A673 (cell line): ENCODE data around the gene PTPN14. TPM values are rescaled to one million over a fixed set of nuclear protein-coding genes. Genes with fewer than 3 reads are reported as not detected.

Source experiments
- BruUV-seq: library from RNA; stranded (reverse); fragments of 400-500 nt; replicated peaks from 2 replicates; lab custom pipeline; 2021; lab: Mats Ljungman, UMichigan
- CTCF ChIA-PET: fragments of 300-600 bp; sonication (Branson Sonifier 250); formaldehyde crosslinking; loops from one replicate; lab custom pipeline; 2022; ENCODE audit warnings: antibody characterized with exemption; lab: Charles Lee
- POLR2A ChIA-PET: fragments of 300-600 bp; sonication (Branson Sonifier 250); formaldehyde crosslinking; loops from one replicate; lab custom pipeline; 2022; ENCODE audit warnings: antibody characterized with exemption; ENCODE audit not compliant: low non-redundant PET; lab: Charles Lee
- DNase-seq: peaks from one replicate; pipeline ENCODE4 v3.0.0-alpha.2; 2015; ENCODE audit warnings: low spot score
- H3K27ac ChIP-seq: fragments of 200-600 bp; sonication (generic); 2 replicates; pipeline ENCODE4 v1.5.1; 2016; ENCODE audit warnings: mixed run types, low read depth, mild to moderate bottlenecking, mixed read lengths, antibody characterized with exemption, low read length; ENCODE audit not compliant: poor library complexity, severe bottlenecking
- H3K27me3 ChIP-seq: fragments of 200-600 bp; sonication (generic); replicated peaks from 2 replicates; pipeline ENCODE4 v1.6.1; 2017; ENCODE audit warnings: mixed run types, low read depth, mild to moderate bottlenecking, mixed read lengths, antibody characterized with exemption, low read length; ENCODE audit not compliant: insufficient read depth, poor library complexity
- H3K36me3 ChIP-seq: fragments of 200-600 bp; sonication (generic); 2 replicates; pipeline ENCODE4 v1.6.1; 2016; ENCODE audit warnings: mixed run types, mild to moderate bottlenecking, mixed read lengths, antibody characterized with exemption, low read length; ENCODE audit not compliant: insufficient read depth, poor library complexity, severe bottlenecking
- H3K4me1 ChIP-seq: fragments of 200-600 bp; sonication (generic); 2 replicates; pipeline ENCODE4 v1.6.1; 2017; ENCODE audit warnings: mixed run types, mild to moderate bottlenecking, mixed read lengths, antibody characterized with exemption, low read length; ENCODE audit not compliant: insufficient read depth, poor library complexity, severe bottlenecking
- H3K4me3 ChIP-seq: fragments of 200-600 bp; sonication (generic); 2 replicates; pipeline ENCODE4 v1.5.1; 2016; ENCODE audit warnings: low read depth, mixed run types, mild to moderate bottlenecking, mixed read lengths, low read length; ENCODE audit not compliant: poor library complexity, severe bottlenecking
- H3K9me3 ChIP-seq: fragments of 200-600 bp; sonication (generic); 2 replicates; pipeline ENCODE4 v1.6.1; 2016; ENCODE audit warnings: mixed run types, low read depth, mild to moderate bottlenecking, mixed read lengths, antibody characterized with exemption, low read length; ENCODE audit not compliant: poor library complexity, severe bottlenecking
- CTCF ChIP-seq: fragments of 300-800, 200-600 bp; sonication (generic); conservative IDR thresholded peaks from 2 replicates; pipeline ENCODE4 v1.5.1; 2017; ENCODE audit warnings: low read depth, mild to moderate bottlenecking, antibody characterized with exemption, low read length, moderate library complexity, mixed read lengths
- EZH2 ChIP-seq: fragments of 200-600 bp; sonication (generic); IDR thresholded peaks from 2 replicates; pipeline ENCODE4 v1.6.1; 2017; ENCODE audit warnings: borderline replicate concordance, low read depth, mild to moderate bottlenecking, mixed read lengths, antibody characterized with exemption, low read length; ENCODE audit not compliant: poor library complexity, severe bottlenecking
- intact Hi-C: fragments of 100-400 bp; cut with micrococcal nuclease; formaldehyde crosslinking; loops from one replicate; pipeline ENCODE4 v1.10.0; 2022; ENCODE audit not compliant: unreplicated experiment
- total RNA-seq: library from RNA; stranded (reverse); gene quantifications from 2 replicates; pipeline ENCODE4 v1.2.3, GENCODE V29; 2021

PTPN14 gene
- total RNA-seq, 1 experiment from 2014 or later = 114 TPM

DNA sequence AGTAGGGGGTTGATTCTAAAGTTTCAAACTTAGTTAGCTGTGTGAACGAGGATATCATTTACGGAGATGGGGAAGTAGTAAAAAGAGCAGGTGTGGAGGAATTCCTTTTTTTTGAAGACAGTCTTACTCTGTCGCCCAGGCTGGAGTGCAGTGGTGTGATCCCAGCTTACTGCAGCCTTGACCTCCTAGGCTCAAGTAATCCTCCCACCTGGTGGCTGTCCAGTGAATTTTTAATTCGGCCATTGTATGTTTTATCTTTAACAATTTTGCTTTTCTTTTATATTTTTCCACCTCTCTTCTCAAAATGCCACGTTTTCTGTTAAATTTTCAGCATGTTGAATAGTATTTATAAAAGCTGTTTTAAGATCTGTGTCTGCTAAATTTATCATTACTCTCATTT, 39.3 kb upstream of the PTPN14 start:
- BruUV-seq = no TSS peak
- TF ChIP-seq EZH2 = no peak
- TF ChIP-seq CTCF = no peak
- Histone ChIP-seq H3K9me3 (no peaks in the 10 kb centered on the region), H3K27me3 (no peaks in the 10 kb centered on the region), H3K4me3 (no peak overlapping the region), H3K36me3 (no peaks in the 10 kb centered on the region), H3K4me1 (no peaks in the 10 kb centered on the region), H3K27ac (no peak overlapping the region)
- CTCF ChIA-PET = interaction anchor here (0.6 kb wide), 1 partner anchor 25 kb away, joined by 5 read pairs; no protein-coding TSS in a partner anchor
- intact Hi-C loops = no loop called here
- no peak for DNase-seq
- POLR2A ChIA-PET = no interaction called here

DNA sequence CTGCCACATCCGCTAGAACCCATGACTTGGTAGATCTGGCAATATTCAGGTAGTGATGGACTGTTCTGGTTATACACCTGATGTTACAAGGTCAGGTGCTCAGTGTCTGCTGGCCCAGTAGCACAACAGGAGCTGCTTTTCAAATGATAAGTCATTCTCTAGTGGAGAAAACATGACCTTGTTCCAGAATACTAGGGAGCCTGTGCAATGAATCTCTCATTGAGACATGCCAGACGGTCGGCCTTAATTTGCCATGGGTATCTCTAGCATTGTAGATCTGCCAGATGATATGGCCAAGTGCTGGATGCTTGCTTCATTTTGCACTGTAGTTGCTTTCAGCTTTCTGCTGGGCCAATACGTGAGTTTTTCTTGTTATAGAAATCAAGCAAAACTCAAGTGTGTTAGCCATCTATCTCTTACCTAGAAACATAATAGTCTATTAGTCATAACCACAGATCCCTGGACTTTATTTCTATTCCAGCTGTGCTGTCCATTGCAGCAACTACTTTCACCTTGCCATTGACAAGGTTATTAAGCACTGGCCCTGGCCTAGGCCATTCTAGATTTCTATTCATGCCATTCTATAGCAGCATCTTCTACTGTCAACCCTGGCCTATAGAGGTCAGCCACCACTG, 37.7 kb upstream of the PTPN14 start:
- intact Hi-C loops = loop anchor here (5.0 kb wide), 2 partner anchors 327 to 377 kb away; no protein-coding TSS in a partner anchor
- no peaks in the 10 kb centered on the region for H3K27me3 ChIP-seq
- no peaks in the 10 kb centered on the region for H3K9me3 ChIP-seq
- CTCF ChIA-PET = no interaction called here
- H3K27ac ChIP-seq = no peak overlapping the region
- BruUV-seq = no TSS peak
- no peak overlapping the region for H3K4me3 ChIP-seq
- TF ChIP-seq CTCF (no peak), EZH2 (no peak)
- H3K4me1 ChIP-seq = peaks cover 14% of the 10 kb centered on the region
- POLR2A ChIA-PET = no interaction called here
- no peaks in the 10 kb centered on the region for H3K36me3 ChIP-seq
- no peak for DNase-seq

DNA sequence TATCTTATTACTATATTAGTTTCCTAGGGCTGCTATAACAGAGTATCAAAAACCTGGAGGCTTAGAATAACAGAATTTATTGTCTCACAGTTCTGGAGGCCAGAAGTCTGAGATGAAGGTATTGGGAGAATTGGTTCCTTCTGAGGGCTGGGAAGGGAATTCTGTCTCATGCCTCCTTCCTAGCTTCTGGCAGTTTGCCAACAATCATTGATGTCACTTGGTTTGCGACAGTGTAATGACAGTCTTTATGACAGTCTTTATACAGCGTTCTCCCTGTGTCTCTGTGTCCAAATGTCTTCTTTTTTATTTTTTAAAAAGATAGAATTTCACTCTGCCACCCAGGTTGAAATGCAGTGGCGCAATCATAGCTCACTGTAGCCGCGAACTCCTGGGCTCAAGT, 35.8 kb upstream of the PTPN14 start:
- BruUV-seq = no TSS peak
- H3K4me3 ChIP-seq = no peak overlapping the region
- ChIA-PET CTCF (interaction anchor here (1.1 kb wide), 1 partner anchor 198 kb away, joined by 4 read pairs; no protein-coding TSS in a partner anchor), POLR2A (no interaction called here)
- intact Hi-C loops = loop anchor here (5.0 kb wide), 2 partner anchors 325 to 375 kb away; no protein-coding TSS in a partner anchor
- no peak overlapping the region for H3K27ac ChIP-seq
- no peaks in the 10 kb centered on the region for H3K36me3 ChIP-seq
- H3K27me3 ChIP-seq = no peaks in the 10 kb centered on the region
- peaks cover 29% of the 10 kb centered on the region for H3K4me1 ChIP-seq
- no peak for TF ChIP-seq CTCF
- TF ChIP-seq EZH2 = no peak
- H3K9me3 ChIP-seq = no peaks in the 10 kb centered on the region
- peak; percentile 51 for DNase-seq
